Nephron (organoid): Measurements from ENCODE around the gene CHPT1.

Experiments used
- H3K27ac Mint-ChIP-seq, 3 experiments: 2 replicates each; pipeline ENCODE4 v1.8.0; 2020; ENCODE audit warnings: mixed read lengths in 3 of 3, mild to moderate bottlenecking in 2 of 3, moderate library complexity in 1 of 3
- H3K27me3 Mint-ChIP-seq: 2 replicates; pipeline ENCODE4 v1.8.0; 2021; ENCODE audit warnings: low read depth, mild to moderate bottlenecking, moderate library complexity, mixed read lengths
- H3K36me3 Mint-ChIP-seq: 2 replicates; pipeline ENCODE4 v1.8.0; 2020; ENCODE audit warnings: low read depth, mixed read lengths
- H3K4me1 Mint-ChIP-seq: 2 replicates; pipeline ENCODE4 v1.8.0; 2020; ENCODE audit warnings: mixed read lengths
- H3K4me3 Mint-ChIP-seq, 3 experiments: 2 replicates each; pipeline ENCODE4 v1.8.0; 2020; ENCODE audit warnings: mild to moderate bottlenecking in 3 of 3, mixed read lengths in 3 of 3, moderate library complexity in 2 of 3
- H3K9me3 Mint-ChIP-seq: 2 replicates; pipeline ENCODE4 v1.8.0; 2020; ENCODE audit warnings: mixed read lengths
- CTCF ChIP-seq, 3 experiments: fragments of 200-600 bp; sonication (generic); IDR thresholded peaks; one replicate each; pipeline ENCODE4 v1.5.0; 2021; ENCODE audit warnings: antibody characterized with exemption in 3 of 3; ENCODE audit not compliant: unreplicated experiment in 3 of 3

The CHPT1 gene

GRCh38 chr12:101686176-101686575 is 11.3 kb upstream of the CHPT1 start:
- H3K9me3 Mint-ChIP-seq: no peaks in the 10 kb centered on the region
- no peaks in the 10 kb centered on the region for H3K4me1 Mint-ChIP-seq
- peaks cover 3% of the 10 kb centered on the region for H3K27me3 Mint-ChIP-seq
- H3K36me3 Mint-ChIP-seq: no peaks in the 10 kb centered on the region
- no peak overlapping the region for H3K27ac Mint-ChIP-seq
- H3K4me3 Mint-ChIP-seq: no peak overlapping the region
- TF ChIP-seq CTCF (IDR thresholded peaks at IDR 0.05; ENCODE audit: unreplicated experiment in 3 of 3): no peak

GRCh38 chr12:101690544-101691098 is 6.8 kb upstream of the CHPT1 start:
- peaks cover 3% of the 10 kb centered on the region for H3K27me3 Mint-ChIP-seq
- H3K36me3 Mint-ChIP-seq: no peaks in the 10 kb centered on the region
- H3K9me3 Mint-ChIP-seq: no peaks in the 10 kb centered on the region
- no peak overlapping the region for H3K4me3 Mint-ChIP-seq
- H3K27ac Mint-ChIP-seq: no peak overlapping the region
- no peak for TF ChIP-seq CTCF (IDR thresholded peaks at IDR 0.05; ENCODE audit: unreplicated experiment in 3 of 3)
- H3K4me1 Mint-ChIP-seq: peaks cover 4% of the 10 kb centered on the region

- peaks cover 10% of the 10 kb centered on the region for H3K4me1 Mint-ChIP-seq
- peak overlapping the region in 1 of 3 experiments; percentile 10 for H3K4me3 Mint-ChIP-seq
- no peaks in the 10 kb centered on the region for H3K36me3 Mint-ChIP-seq
- peaks cover 3% of the 10 kb centered on the region for H3K27me3 Mint-ChIP-seq
- no peak overlapping the region for H3K27ac Mint-ChIP-seq
- H3K9me3 Mint-ChIP-seq: no peaks in the 10 kb centered on the region
- TF ChIP-seq CTCF (IDR thresholded peaks at IDR 0.05; ENCODE audit: unreplicated experiment in 3 of 3): no peak
Measured at GRCh38 chr12:101691503-101692096, 5.8 kb upstream of the CHPT1 start.

GRCh38 chr12:101694297-101694848 is 3.1 kb upstream of the CHPT1 start:
- Mint-ChIP-seq H3K27me3 (peaks cover 6% of the 10 kb centered on the region), H3K4me1 (peaks cover 22% of the 10 kb centered on the region), H3K36me3 (no peaks in the 10 kb centered on the region), H3K27ac (no peak overlapping the region), H3K9me3 (no peaks in the 10 kb centered on the region), H3K4me3 (no peak overlapping the region)
- TF ChIP-seq CTCF (IDR thresholded peaks at IDR 0.05; ENCODE audit: unreplicated experiment in 3 of 3): no peak

- peaks cover 28% of the 10 kb centered on the region for H3K4me1 Mint-ChIP-seq
- H3K27ac Mint-ChIP-seq: no peak overlapping the region
- no peak for TF ChIP-seq CTCF (IDR thresholded peaks at IDR 0.05; ENCODE audit: unreplicated experiment in 3 of 3)
- H3K4me3 Mint-ChIP-seq: peak overlapping the region; percentile 41 to 96 (median 52)
- no peaks in the 10 kb centered on the region for H3K9me3 Mint-ChIP-seq
- H3K36me3 Mint-ChIP-seq: no peaks in the 10 kb centered on the region
- H3K27me3 Mint-ChIP-seq: peaks cover 6% of the 10 kb centered on the region
Measured at GRCh38 chr12:101694986-101695385, 2.5 kb upstream of the CHPT1 start.

- Mint-ChIP-seq H3K27ac (no peak overlapping the region), H3K9me3 (no peaks in the 10 kb centered on the region)
Measured at GRCh38 chr12:101695706-101696105, 1.7 kb upstream of the CHPT1 start.

More at GRCh38 chr12:101695706-101696105, 1.7 kb upstream of the CHPT1 start:
- TF ChIP-seq CTCF (IDR thresholded peaks at IDR 0.05; ENCODE audit: unreplicated experiment in 3 of 3): no peak
- peaks cover 6% of the 10 kb centered on the region for H3K27me3 Mint-ChIP-seq
- peaks cover 34% of the 10 kb centered on the region for H3K4me1 Mint-ChIP-seq
- H3K36me3 Mint-ChIP-seq: no peaks in the 10 kb centered on the region
- peak overlapping the region; percentile 52 to 96 (median 88) for H3K4me3 Mint-ChIP-seq
